T-helper 2 cell treated with Interferon-gamma antibody and Interleukin-4, amounts not matched to agents 5 μg/mL and 100 μg/mL, for 36 hours (primary cell): Measurements from ENCODE around the gene VSTM2B.

Experiments used
- DNase-seq: peaks from one replicate; pipeline ENCODE4 v3.0.0; 2021; ENCODE audit warnings: low spot score
- H3K27ac Mint-ChIP-seq: one replicate; pipeline ENCODE4 v1.8.0; 2021; ENCODE audit warnings: mild to moderate bottlenecking, mixed read lengths
- H3K27me3 Mint-ChIP-seq: one replicate; pipeline ENCODE4 v1.8.0; 2021; ENCODE audit warnings: low read depth, mixed read lengths
- H3K36me3 Mint-ChIP-seq: one replicate; pipeline ENCODE4 v1.8.0; 2021; ENCODE audit warnings: low read depth, mixed read lengths
- H3K4me1 Mint-ChIP-seq: one replicate; pipeline ENCODE4 v1.8.0; 2021; ENCODE audit warnings: low read depth, mixed read lengths
- H3K4me3 Mint-ChIP-seq: one replicate; pipeline ENCODE4 v1.8.0; 2022; ENCODE audit warnings: mild to moderate bottlenecking, moderate library complexity, mixed read lengths
- H3K9me3 Mint-ChIP-seq: one replicate; pipeline ENCODE4 v1.8.0; 2021; ENCODE audit warnings: mixed read lengths

The VSTM2B gene

DNA sequence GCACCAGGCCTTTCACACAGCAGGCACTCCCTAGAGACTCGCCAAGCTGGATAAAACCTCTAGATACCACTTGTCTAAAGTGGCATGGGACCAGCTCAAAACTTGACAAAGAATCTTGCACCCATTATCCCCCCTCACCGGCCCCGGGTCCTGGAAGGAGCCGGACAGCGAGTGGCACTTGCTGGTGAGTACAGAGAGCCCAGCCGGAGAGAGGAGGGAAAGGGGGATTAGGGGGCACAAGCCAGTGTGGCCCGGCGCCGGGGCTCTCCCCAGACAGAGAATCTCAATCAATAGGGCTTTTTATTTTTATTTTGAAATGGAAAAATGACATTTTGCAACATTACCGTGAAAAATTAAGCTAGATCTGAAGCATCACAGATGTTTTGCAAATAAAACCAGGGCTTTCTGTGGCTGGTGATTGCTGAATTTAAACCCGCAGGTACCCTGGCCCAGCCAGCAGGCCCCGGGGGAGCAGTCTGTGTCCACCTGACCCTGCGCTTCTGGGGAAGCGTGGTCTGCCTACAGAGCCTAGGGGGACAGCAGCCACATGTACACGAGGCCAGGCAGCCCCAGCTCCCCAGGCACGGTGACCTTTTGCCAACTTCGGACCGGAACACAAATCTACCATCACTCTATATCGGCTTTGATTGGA is 10.0 kb upstream of the VSTM2B start:
- DNase-seq: no peak
- Mint-ChIP-seq H3K4me1 (no peaks in the 10 kb centered on the region), H3K9me3 (no peaks in the 10 kb centered on the region), H3K36me3 (no peaks in the 10 kb centered on the region), H3K27me3 (no peaks in the 10 kb centered on the region), H3K27ac (no peak overlapping the region), H3K4me3 (no peak overlapping the region)

DNA sequence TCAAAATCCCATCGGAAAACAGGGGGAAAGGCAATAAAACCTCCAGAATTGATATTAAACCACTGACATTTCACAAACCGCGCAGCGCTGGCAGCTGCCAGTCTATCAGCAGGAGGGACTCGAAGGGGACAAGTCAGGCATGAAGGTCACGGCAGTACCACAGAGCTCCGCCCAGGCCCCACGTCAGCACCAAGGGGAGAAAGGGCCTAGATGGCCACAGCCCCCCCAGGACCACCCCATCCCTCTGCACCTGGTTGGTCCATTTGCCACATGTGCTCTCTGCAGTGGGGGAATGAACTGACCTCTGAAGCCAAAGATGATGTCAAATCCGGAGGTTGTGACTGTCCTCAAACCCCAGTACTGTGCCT is 9.5 kb upstream of the VSTM2B start:
- H3K4me1 Mint-ChIP-seq: no peaks in the 10 kb centered on the region
- H3K4me3 Mint-ChIP-seq: no peak overlapping the region
- no peaks in the 10 kb centered on the region for H3K9me3 Mint-ChIP-seq
- H3K27ac Mint-ChIP-seq: no peak overlapping the region
- no peaks in the 10 kb centered on the region for H3K27me3 Mint-ChIP-seq
- H3K36me3 Mint-ChIP-seq: no peaks in the 10 kb centered on the region
- no peak for DNase-seq

DNA sequence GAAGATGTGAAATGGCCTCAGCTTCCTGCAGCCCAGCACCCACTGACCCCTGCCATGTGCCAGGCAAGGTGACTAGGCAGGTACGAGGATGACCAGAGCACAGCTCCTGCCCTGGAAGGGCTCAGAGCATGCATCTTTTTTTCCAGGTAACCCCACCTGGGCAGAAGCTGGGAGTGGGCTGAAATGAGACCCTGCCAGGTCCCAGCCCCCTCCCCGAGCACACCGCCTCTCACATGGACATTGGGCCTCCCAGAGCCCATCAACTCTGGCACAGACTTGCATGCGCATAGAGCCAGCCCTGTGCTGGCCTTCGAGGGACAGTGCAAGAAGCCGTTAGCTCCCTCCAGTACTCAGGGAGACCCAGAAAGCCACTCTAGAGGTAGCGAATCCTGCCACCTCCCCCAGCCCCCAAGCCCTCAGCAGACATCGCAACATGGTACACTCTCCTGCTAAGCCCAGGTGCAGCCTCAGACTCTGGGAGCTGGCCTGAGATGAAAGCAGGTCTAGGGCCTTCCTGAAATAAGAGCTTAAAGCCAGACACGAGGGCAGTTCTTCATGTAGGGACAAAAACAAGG is 8.9 kb upstream of the VSTM2B start:
- H3K4me1 Mint-ChIP-seq: no peaks in the 10 kb centered on the region
- no peaks in the 10 kb centered on the region for H3K9me3 Mint-ChIP-seq
- H3K36me3 Mint-ChIP-seq: no peaks in the 10 kb centered on the region
- H3K4me3 Mint-ChIP-seq: no peak overlapping the region
- H3K27ac Mint-ChIP-seq: no peak overlapping the region
- no peak for DNase-seq
- no peaks in the 10 kb centered on the region for H3K27me3 Mint-ChIP-seq

DNA sequence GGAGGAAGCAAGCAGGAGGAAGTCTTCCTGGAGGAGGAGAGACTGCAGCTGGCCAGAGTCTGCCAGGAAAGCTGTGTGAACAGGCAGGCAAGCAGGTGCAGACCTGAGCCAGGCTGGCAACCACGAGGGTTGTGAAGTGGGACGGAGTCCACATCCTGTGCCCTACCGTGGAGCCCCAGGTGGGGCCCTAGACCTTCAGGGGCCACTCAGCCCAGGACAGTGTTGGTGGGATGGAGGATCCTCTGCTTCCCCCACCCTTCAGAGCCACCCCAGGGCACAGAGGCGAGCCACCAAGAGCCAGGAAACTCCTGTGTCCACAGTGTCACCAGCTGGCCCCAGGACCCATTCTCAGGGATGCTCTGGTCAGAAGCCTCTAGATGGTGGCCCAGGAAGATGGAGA is 8.4 kb upstream of the VSTM2B start:
- H3K36me3 Mint-ChIP-seq: no peaks in the 10 kb centered on the region
- H3K4me3 Mint-ChIP-seq: no peak overlapping the region
- H3K9me3 Mint-ChIP-seq: no peaks in the 10 kb centered on the region
- peaks cover 4% of the 10 kb centered on the region for H3K27me3 Mint-ChIP-seq
- H3K27ac Mint-ChIP-seq: no peak overlapping the region
- DNase-seq: no peak
- H3K4me1 Mint-ChIP-seq: no peaks in the 10 kb centered on the region

DNA sequence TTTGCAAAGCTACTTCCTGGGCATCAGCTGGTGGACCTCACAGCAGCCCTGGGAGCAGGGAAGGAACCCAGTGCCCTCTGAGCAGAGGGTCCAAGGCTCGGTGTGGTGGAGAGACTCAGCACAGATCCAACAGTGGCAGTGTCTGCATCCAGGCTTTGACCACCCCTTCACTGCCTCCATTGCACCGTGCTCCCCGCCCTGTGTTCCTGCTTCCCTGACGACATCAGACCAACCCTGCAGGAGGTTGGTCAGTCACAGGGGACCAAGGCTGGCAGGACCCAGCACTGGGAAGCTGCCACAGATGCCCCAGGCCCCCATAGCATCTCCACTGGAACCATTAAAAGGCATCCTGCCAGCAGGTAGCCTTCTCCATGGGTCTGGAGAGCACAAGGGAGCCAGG is 7.8 kb upstream of the VSTM2B start:
- H3K36me3 Mint-ChIP-seq: no peaks in the 10 kb centered on the region
- H3K27me3 Mint-ChIP-seq: peaks cover 7% of the 10 kb centered on the region
- no peak overlapping the region for H3K4me3 Mint-ChIP-seq
- no peaks in the 10 kb centered on the region for H3K4me1 Mint-ChIP-seq
- no peak for DNase-seq
- no peaks in the 10 kb centered on the region for H3K9me3 Mint-ChIP-seq
- H3K27ac Mint-ChIP-seq: no peak overlapping the region

DNA sequence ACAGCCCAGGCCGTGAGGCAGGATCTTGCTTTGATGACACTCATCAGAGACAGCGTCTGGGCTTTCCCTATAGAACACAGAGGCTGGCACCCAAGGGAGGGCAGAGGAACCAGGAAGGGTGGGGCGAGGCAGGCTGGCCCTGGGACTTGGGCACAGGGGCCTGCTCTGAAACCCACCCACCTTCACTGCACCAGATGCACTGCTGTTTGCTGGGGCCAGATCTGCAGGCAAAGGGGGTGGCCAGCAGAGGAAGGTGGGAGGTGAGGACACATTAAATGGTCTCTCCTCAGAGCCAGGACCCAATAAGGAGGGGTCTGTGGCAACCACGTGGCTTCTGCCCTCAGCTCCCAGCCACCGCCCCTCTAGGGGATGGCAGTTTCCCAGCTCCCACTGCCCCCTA is 6.6 kb upstream of the VSTM2B start:
- Mint-ChIP-seq H3K9me3 (no peaks in the 10 kb centered on the region), H3K27ac (no peak overlapping the region), H3K4me1 (no peaks in the 10 kb centered on the region), H3K4me3 (no peak overlapping the region), H3K27me3 (peaks cover 19% of the 10 kb centered on the region), H3K36me3 (no peaks in the 10 kb centered on the region)
- no peak for DNase-seq

DNA sequence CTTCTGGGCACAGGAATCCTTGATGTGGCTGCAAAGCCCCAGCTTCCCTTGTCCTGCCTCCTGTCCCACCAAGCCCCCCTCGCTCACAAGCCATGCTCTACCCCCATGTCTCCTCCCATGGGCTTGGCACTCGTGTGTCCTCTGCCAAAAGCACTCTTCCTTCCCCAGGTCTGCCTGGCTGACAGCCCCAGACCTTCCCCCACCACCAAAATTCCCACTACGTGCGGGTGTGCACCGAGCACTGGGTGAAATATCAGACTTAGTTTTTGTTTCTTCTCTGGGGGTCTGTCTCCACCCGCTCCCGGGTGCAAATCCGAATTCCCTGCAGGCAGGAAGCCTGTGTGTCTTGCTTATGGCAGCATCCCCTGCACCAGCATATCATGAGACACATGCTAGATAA is 5.9 kb upstream of the VSTM2B start:
- H3K27me3 Mint-ChIP-seq: peaks cover 26% of the 10 kb centered on the region
- no peak overlapping the region for H3K27ac Mint-ChIP-seq
- no peaks in the 10 kb centered on the region for H3K4me1 Mint-ChIP-seq
- no peak overlapping the region for H3K4me3 Mint-ChIP-seq
- no peaks in the 10 kb centered on the region for H3K36me3 Mint-ChIP-seq
- H3K9me3 Mint-ChIP-seq: no peaks in the 10 kb centered on the region
- DNase-seq: no peak

DNA sequence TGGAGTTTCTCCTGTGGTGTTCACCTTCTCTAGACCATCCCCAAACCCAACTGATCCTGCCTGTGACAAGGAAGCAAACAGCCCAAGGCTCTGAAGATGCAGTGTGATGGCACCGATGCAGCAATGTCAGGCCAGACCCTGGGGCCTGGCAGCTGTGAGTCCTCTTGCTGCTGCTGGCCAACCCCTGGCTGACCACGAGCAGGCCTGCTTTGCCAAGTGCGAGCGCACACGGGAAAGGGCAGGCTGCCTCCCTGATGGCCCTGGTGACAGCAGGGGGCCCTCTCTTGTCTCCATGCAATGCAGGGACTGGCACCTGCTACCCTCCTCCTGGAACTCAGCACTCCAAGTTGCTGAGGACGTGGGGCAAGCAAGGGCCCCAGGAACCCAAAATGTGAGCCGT is 5.4 kb upstream of the VSTM2B start:
- H3K4me1 Mint-ChIP-seq: no peaks in the 10 kb centered on the region
- H3K27me3 Mint-ChIP-seq: peaks cover 29% of the 10 kb centered on the region
- no peak for DNase-seq
- H3K9me3 Mint-ChIP-seq: no peaks in the 10 kb centered on the region
- H3K4me3 Mint-ChIP-seq: no peak overlapping the region
- no peak overlapping the region for H3K27ac Mint-ChIP-seq
- no peaks in the 10 kb centered on the region for H3K36me3 Mint-ChIP-seq

DNA sequence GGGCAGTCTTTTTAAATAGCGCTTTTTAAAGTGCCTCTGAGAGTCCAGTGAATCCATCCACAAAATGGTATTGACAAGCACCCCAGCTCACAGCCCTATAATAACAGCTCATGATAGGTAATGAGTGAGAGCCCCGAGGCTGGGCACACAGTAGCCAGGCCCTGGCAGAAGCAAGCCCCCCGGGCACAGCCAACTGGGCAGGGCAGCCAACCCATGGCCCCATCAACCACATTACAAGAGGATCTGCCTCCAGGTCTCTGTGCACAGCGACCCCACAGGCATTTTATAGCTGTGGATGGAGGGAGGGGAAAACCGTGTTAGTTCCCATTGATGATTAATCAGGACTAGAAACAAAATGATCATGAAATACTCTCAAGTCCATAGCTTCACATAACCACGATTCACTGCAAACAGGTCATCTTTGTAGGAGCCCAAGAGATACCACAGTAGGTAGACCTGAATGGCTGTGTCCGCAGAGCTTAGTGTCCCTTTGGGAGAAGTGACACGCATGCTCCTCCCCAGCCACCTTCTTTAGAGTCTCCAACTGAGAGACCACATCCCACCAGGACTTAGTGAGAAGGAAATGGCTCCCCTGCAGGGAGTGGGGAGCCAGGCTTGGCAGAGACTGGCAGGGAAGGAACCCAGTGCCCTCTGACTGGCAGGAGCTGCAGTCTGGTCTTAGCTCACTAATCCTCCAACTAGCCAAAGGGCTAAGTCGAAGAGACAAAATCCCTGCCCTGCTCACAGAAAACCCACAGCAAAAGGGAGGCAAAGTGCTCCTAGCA is 4.3 kb upstream of the VSTM2B start:
- no peak for DNase-seq
- no peaks in the 10 kb centered on the region for H3K4me1 Mint-ChIP-seq
- H3K27me3 Mint-ChIP-seq: peaks cover 31% of the 10 kb centered on the region
- no peak overlapping the region for H3K4me3 Mint-ChIP-seq
- no peaks in the 10 kb centered on the region for H3K36me3 Mint-ChIP-seq
- H3K9me3 Mint-ChIP-seq: no peaks in the 10 kb centered on the region
- no peak overlapping the region for H3K27ac Mint-ChIP-seq

DNA sequence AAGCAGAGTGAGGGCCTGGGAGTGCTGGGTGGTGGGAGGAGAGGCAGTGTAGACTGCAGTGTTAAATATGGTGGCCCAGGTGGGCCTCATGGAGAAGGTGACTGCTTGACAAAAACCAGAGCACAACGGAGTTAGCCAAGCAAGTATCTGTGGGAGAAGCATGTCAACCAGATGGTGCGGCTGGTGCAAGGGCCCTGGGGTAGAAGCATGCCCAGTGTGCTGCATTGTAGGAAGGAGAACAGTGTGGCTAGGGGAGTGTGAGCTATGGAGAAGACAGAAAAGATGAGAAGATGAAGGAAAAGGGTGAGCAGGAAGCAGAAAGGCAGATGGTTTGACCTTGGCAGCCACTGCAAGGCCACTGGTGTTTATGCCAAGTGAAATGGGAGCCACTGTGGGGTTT is 2.2 kb upstream of the VSTM2B start:
- no peak overlapping the region for H3K27ac Mint-ChIP-seq
- no peaks in the 10 kb centered on the region for H3K9me3 Mint-ChIP-seq
- no peak for DNase-seq
- H3K27me3 Mint-ChIP-seq: peaks cover 47% of the 10 kb centered on the region
- H3K36me3 Mint-ChIP-seq: no peaks in the 10 kb centered on the region
- peaks cover 8% of the 10 kb centered on the region for H3K4me1 Mint-ChIP-seq
- H3K4me3 Mint-ChIP-seq: no peak overlapping the region

DNA sequence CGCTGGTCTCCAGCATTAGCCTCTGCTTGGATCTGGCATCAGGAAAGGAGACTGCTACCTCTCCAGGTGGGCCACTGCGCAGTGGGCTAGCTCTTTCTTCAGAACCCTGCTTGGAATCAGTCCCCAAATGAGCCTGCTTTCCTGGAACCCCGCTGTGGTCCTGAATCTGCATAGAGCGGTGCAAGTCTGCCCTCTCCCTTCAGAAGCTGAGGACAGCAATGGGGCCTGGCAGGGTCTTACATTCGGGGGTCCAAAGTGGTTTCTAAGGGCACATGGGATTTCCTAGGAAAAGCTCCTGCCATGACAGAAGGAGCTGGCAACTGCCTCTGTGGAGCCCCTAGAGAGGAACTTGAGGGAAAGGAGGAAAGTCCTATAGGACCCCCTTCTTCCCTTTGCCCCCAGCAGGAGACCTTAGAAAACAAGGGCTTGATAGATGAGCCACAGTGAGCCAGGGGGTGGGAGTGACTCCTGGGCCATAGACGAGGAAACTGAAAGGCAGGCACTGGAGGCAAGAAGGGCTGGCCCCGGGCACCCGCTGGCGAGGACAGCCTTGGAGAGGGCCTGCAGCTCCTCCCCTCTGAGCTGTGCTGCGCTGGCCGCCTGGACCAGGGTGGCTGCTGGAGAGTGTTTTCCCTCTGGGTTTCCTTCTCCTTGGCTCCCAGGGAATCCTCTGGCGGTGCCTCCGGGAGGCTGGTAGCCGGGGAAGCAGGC is 1.4 kb upstream of the VSTM2B start:
- no peak for DNase-seq
- no peaks in the 10 kb centered on the region for H3K9me3 Mint-ChIP-seq
- H3K27me3 Mint-ChIP-seq: peaks cover 53% of the 10 kb centered on the region
- no peak overlapping the region for H3K27ac Mint-ChIP-seq
- no peaks in the 10 kb centered on the region for H3K36me3 Mint-ChIP-seq
- H3K4me1 Mint-ChIP-seq: peaks cover 12% of the 10 kb centered on the region
- H3K4me3 Mint-ChIP-seq: no peak overlapping the region

DNA sequence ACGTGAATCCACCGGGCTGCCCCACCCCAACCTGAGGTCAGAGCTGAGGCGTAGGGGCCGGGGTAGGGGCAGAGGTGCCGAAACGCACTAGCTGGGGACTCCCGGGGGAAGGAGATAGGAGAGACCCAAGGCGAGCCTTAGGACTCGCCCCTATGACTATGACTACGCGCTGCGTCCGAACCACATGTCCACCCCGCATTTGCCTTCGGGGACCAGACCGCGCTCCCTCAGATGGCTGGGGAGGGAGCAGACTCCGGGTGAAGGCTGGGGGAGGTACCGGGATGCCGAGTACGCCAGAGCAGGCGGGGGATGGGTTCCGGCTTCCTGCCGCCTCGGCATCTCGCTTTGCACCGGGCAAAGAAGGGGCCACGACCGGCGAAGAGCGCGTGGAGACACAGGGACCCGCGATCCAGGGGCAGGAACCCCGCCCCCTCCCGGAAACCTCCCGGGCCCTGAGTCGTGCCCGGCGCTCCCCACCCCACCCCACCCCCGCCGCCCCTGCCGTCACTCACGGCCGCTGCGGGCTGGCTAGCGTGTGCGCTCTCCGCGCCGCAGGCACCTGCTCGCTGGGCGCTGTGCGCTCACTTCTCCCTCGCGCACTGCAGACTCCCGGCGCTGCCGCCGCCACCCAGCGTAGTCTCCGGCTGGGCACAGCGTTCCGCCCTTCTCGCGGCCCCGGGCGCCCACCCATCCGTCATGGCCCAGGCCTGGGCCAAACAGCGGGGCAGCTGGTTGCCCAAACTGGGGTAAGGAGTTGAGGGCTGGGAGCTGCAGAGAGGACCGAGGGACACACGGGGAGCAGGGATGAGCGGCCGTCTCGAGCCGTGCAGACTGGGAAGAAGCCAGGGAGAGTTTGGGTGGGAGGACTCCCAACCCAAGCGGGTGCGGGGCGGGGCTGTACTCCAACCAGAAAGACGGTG is 622 bp upstream of the VSTM2B start:
- Mint-ChIP-seq H3K4me1 (peaks cover 13% of the 10 kb centered on the region), H3K27ac (no peak overlapping the region), H3K9me3 (no peaks in the 10 kb centered on the region), H3K4me3 (peak overlapping the region; percentile 24), H3K36me3 (no peaks in the 10 kb centered on the region), H3K27me3 (peaks cover 58% of the 10 kb centered on the region)
- no peak for DNase-seq

DNA sequence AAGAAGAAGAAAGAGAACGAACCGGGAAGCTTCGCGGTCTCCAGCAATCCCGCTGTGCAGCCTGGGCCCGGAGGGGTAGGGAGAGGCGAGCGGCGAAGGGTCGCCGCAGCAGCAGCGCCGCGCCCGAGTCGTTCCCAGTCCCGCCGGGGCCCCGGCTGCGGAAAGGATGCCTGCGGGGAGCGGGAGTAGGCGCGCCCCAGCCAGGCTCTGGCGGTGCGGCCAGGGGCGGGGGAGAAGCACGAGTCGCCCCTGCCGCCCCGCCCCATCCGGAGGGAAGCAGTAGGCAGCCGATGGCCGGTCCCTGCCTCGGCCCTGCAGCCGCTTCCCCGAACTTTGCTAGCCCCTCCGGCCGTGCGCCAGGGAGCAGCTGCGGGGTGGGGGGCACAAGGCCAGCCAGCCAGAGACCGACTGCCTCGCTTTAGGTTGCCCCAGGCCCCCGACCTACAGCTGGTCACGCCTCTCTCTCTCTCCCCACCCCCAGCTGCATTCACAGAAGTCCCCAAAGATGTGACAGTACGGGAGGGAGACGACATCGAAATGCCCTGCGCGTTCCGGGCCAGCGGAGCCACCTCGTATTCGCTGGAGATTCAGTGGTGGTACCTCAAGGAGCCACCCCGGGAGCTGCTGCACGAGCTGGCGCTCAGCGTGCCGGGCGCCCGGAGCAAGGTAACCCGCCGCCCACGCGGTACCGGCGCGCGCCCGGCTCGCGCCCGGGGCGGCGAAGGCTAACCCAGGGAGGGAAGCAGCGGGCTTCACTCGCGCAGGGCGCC is 1.1 kb downstream of the VSTM2B start:
- Mint-ChIP-seq H3K9me3 (no peaks in the 10 kb centered on the region), H3K27me3 (peaks cover 73% of the 10 kb centered on the region), H3K36me3 (no peaks in the 10 kb centered on the region), H3K27ac (no peak overlapping the region), H3K4me3 (no peak overlapping the region), H3K4me1 (peaks cover 15% of the 10 kb centered on the region)
- DNase-seq: peak; percentile 34
